Activated CD8-positive, alpha-beta memory T cell treated with anti-CD3 and anti-CD28 coated beads, Interleukin-2, amount 50 U/mL, for 48 hours (primary cell): Measurements from ENCODE around the gene FLAD1.

Experiments
- DNase-seq: peaks from one replicate; pipeline ENCODE4 v3.0.0-alpha.2; 2020

FLAD1 gene

GRCh38 chr1:155018617-155019348 is 35.6 kb downstream of the FLAD1 start:
- DNase-seq, result no peak

GRCh38 chr1:155019377-155020245 is 36.5 kb downstream of the FLAD1 start:
- no peak for DNase-seq

- DNase-seq, result no peak
These were observed 39.2 kb downstream of the FLAD1 start for GRCh38 chr1:155022136-155022926.

GRCh38 chr1:155022927-155023236 is 39.7 kb downstream of the FLAD1 start:
- DNase-seq, result no peak

- DNase-seq, result no peak
These were observed 40.5 kb downstream of the FLAD1 start for GRCh38 chr1:155023627-155024026.

- DNase-seq, result no peak
These were observed 41.2 kb downstream of the FLAD1 start for GRCh38 chr1:155024315-155024714.

- no peak for DNase-seq
These were observed 43.0 kb downstream of the FLAD1 start for GRCh38 chr1:155026154-155026553.

GRCh38 chr1:155026588-155026987 is 43.4 kb downstream of the FLAD1 start:
- no peak for DNase-seq

- no peak for DNase-seq
These were observed 46.5 kb downstream of the FLAD1 start for GRCh38 chr1:155029513-155030242.

GRCh38 chr1:155030243-155030795 is 47.2 kb downstream of the FLAD1 start:
- DNase-seq, result no peak

- no peak for DNase-seq
These were observed 47.8 kb downstream of the FLAD1 start for GRCh38 chr1:155030899-155031298.

GRCh38 chr1:155032886-155033285 is 49.7 kb downstream of the FLAD1 start:
- no peak for DNase-seq

- DNase-seq, result no peak
These were observed 50.4 kb downstream of the FLAD1 start, which contains the start of the genes DCST1 and DCST2 for GRCh38 chr1:155033524-155033923. DCST1 (plus strand) TSS chr1:155033824; CDS start chr1:155034037, 213 bp downstream. DCST2 (minus strand) TSS chr1:155033781; CDS start chr1:155033701, 80 bp downstream.

- no peak for DNase-seq
These were observed 51.4 kb downstream of the FLAD1 start for GRCh38 chr1:155034318-155035208.

- no peak for DNase-seq
These were observed 52.8 kb downstream of the FLAD1 start for GRCh38 chr1:155035936-155036335.

- no peak for DNase-seq
These were observed 53.9 kb downstream of the FLAD1 start for GRCh38 chr1:155037043-155037442.

GRCh38 chr1:155037851-155038441 is 54.8 kb downstream of the FLAD1 start:
- no peak for DNase-seq

- DNase-seq, result no peak
These were observed 55.6 kb downstream of the FLAD1 start for GRCh38 chr1:155038602-155039307.

GRCh38 chr1:155039308-155039669 is 56.1 kb downstream of the FLAD1 start:
- no peak for DNase-seq
